Measurements from ENCODE around the gene TCIRG1. TPM values are rescaled to one million over a fixed set of nuclear protein-coding genes. Genes with fewer than 3 reads are reported as not detected.

TCIRG1 gene
- total RNA-seq, 1 donor from 2014 or later: 47.2 TPM

DNA sequence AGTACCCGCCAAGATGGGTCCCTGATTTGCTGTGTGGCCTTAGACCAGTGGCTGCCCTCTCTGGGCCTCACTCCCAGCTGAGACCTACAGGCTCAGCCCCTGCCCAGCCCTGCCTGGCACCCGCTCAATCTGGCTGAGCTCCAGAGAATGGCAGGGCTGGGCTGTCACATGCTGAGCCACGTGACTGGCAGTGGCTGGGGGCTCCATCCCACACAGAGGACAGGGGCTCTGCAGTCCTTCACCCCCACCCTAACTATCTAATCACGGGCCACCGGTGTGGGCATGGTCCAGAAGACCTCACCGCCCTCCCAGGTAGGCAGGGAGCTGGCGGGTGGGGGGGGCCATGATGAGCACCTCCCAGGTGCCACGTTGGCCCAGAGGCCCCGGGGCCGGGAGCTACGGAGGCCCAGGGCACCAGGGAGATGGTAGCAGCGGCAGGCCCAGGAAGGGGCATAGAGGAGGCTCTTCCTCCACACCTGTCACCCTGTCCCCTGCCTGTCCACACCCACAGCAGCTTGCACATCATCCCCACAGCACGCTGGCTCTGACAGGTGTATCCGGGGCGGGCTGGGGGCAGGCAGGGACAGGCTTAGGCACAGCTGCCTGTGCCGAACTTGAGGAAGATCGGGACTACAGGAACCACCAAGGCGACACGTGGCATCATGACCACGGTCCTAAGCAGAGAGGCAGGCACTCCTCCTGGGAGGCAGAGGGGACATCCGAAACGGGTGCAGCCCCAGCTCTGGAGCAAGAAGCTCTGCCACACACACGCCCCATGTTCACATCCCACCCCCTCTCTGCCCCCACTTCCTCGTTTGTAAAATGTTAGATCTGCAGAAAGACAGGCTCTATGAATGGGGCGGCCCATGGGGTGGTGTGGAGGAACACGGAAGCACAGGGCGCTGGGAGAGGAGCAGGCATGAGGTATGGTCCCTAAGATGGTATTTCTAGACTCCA is 30.2 kb upstream of the TCIRG1 start:
- Mint-ChIP-seq H3K4me1 (ENCODE audit: low read depth, unreplicated experiment) (peaks cover 6% of the 10 kb centered on the region), H3K9me3 (ENCODE audit: unreplicated experiment) (peaks cover 2% of the 10 kb centered on the region), H3K27ac (ENCODE audit: unreplicated experiment) (peak overlapping the region; percentile 43), H3K36me3 (ENCODE audit: unreplicated experiment) (no peaks in the 10 kb centered on the region), H3K27me3 (ENCODE audit: unreplicated experiment) (peaks cover 12% of the 10 kb centered on the region), H3K4me3 (ENCODE audit: unreplicated experiment) (no peak overlapping the region)
- TF ChIP-seq, protein P1, sequence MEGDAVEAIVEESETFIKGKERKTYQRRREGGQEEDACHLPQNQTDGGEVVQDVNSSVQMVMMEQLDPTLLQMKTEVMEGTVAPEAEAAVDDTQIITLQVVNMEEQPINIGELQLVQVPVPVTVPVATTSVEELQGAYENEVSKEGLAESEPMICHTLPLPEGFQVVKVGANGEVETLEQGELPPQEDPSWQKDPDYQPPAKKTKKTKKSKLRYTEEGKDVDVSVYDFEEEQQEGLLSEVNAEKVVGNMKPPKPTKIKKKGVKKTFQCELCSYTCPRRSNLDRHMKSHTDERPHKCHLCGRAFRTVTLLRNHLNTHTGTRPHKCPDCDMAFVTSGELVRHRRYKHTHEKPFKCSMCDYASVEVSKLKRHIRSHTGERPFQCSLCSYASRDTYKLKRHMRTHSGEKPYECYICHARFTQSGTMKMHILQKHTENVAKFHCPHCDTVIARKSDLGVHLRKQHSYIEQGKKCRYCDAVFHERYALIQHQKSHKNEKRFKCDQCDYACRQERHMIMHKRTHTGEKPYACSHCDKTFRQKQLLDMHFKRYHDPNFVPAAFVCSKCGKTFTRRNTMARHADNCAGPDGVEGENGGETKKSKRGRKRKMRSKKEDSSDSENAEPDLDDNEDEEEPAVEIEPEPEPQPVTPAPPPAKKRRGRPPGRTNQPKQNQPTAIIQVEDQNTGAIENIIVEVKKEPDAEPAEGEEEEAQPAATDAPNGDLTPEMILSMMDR (IDR thresholded peaks at IDR 0.05; ENCODE audit: partially characterized antibody, unreplicated experiment): no peak
- no peak for DNase-seq

DNA sequence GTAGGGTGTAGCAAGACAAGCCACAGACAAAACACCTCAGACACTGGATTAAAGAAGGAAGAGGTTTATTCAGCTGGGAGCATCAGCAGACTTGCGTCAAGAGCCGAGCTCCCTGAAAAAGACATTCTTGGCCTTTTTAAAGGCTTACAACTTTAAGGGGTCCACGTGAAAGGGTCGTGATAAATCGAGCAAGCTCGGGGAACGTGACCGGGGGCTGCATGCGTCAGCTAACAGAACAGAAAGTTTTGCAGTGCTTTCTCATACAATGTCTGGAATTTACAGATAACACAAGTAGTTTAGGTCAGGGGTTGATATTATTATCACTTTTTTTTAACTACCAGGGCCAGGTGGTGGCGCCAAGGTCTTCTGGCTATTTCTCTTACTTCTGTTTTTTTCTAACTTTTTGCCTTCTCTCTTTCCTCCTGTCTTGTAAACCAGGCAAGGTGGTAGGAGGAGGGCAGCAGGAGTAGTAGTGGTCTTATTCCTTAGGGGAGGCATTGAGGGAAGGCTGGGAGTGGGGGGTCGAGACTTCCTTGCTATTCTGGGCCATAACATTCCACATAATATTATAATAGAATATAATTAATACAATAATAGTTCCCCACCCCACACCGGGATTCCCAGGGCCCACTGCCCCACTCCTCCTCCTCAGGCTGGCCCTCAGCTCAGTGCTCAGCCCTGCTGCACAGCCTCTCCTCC is 29.3 kb upstream of the TCIRG1 start:
- H3K4me1 Mint-ChIP-seq (ENCODE audit: low read depth, unreplicated experiment): peaks cover 6% of the 10 kb centered on the region
- peaks cover 12% of the 10 kb centered on the region for H3K27me3 Mint-ChIP-seq (ENCODE audit: unreplicated experiment)
- no peaks in the 10 kb centered on the region for H3K36me3 Mint-ChIP-seq (ENCODE audit: unreplicated experiment)
- H3K27ac Mint-ChIP-seq (ENCODE audit: unreplicated experiment): peak overlapping the region; percentile 43
- no peak overlapping the region for H3K4me3 Mint-ChIP-seq (ENCODE audit: unreplicated experiment)
- DNase-seq: no peak
- TF ChIP-seq, protein P1 (IDR thresholded peaks at IDR 0.05; ENCODE audit: partially characterized antibody, unreplicated experiment): no peak
- peaks cover 5% of the 10 kb centered on the region for H3K9me3 Mint-ChIP-seq (ENCODE audit: unreplicated experiment)

DNA sequence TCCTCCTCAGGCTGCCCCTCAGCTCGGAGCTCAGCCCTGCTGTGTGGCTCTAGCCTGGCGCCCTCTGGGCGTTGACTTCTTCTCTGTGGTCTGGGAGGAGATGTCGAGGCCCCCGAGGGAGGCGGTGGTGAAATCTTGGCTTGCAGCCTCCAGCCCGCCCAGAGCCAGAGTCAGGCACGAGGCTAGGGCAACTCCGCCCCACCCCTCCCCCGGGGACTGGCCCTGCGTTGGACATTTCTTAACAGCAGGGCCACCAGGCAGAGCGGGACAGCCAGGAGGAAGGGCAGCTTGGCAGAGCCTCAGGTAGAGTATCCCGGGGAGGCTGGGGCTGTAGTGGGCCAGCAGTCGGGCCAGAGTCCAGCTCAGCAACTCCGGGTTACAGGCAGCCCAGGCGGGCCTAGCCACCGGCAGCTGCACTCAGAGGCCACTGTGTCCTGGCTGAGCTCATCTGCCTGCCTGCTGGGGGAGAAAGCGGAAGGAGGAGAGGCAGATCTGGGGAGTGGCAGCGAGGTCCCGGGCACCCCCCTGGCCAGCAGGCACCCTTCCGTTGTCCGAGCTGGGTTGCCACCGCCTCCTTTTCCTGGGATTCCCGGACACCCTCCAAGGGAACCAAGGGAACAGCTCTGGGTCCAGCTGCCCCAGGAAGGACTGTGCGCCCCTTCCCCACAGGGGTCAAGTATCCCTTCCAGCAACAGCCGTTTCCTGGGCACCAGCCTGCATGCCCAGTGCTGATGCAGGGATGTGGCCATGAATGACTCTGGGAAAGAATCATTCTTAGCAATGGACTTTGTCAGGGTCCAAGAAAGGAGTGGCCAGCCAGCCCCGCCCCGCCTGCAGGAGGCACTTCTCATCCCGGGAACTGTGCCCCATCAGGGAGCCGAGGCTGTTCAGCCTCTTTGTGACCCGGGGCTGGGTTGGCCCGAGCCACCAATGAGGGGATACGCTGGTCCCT is 28.5 kb upstream of the TCIRG1 start, which contains the start of gene ALDH3B1:
ALDH3B1 (plus strand) TSS at position 238 of the 952 bp plus-strand sequence. CDS start 4,971 bp downstream, outside the sequence.
- peak within 1 kb of the TSS; percentile 43 for H3K27ac Mint-ChIP-seq (ENCODE audit: unreplicated experiment)
- peaks cover 5% of the 10 kb centered on the region for H3K9me3 Mint-ChIP-seq (ENCODE audit: unreplicated experiment)
- peak; percentile 78 for DNase-seq
- H3K4me1 Mint-ChIP-seq (ENCODE audit: low read depth, unreplicated experiment): peaks cover 6% of the 10 kb centered on the region
- no peak within 1 kb of the TSS for H3K4me3 Mint-ChIP-seq (ENCODE audit: unreplicated experiment)
- TF ChIP-seq, protein P1 (IDR thresholded peaks at IDR 0.05; ENCODE audit: partially characterized antibody, unreplicated experiment): no peak
- peaks cover 7% of the 10 kb centered on the region for H3K27me3 Mint-ChIP-seq (ENCODE audit: unreplicated experiment)
- no peaks in the 10 kb centered on the region for H3K36me3 Mint-ChIP-seq (ENCODE audit: unreplicated experiment)

DNA sequence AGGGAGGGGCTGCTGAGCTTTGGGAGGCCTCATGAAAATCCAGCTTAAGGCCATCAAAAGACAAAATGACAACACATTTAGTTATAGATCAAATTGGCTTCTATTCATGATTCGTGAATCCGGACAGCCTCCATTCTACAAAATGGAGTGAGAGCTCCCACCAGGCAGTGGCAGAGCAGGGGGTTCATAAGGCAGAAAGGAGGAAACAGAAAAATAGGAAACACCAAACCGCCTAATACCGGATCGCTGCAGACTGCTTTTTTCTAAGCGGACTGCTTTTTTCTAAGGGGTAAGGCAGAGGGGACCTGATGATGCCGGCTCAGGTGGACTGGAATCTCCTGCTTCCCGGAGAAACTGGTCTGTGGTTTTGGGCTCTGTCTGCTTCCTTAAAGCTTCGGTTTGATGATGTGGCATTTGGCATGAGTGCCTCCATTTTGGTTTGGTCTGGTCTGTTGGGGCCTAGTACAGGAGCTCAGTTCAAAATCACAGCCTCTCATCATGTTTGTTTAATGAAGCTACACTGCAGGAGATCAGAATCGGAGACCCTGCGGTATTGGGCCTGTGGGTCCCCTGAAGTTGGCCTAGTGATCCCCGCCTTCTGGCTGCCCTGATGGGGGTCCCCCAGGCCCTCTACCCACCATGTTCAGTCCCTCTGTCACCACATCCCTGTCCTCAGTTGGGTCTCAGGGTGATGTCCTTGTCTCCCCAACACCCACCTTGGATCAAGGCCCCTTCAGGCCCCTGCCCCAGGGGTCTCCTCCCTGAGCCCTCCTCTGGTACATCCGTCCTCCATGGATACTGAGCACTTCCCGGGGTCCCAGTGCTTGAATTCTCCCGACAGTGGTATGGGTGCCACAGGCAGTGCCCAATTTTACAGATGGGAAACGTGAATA is 27.5 kb upstream of the TCIRG1 start:
- H3K36me3 Mint-ChIP-seq (ENCODE audit: unreplicated experiment): no peaks in the 10 kb centered on the region
- peaks cover 6% of the 10 kb centered on the region for H3K4me1 Mint-ChIP-seq (ENCODE audit: low read depth, unreplicated experiment)
- peaks cover 5% of the 10 kb centered on the region for H3K9me3 Mint-ChIP-seq (ENCODE audit: unreplicated experiment)
- TF ChIP-seq, protein P1 (IDR thresholded peaks at IDR 0.05; ENCODE audit: partially characterized antibody, unreplicated experiment): no peak
- H3K27ac Mint-ChIP-seq (ENCODE audit: unreplicated experiment): no peak overlapping the region
- no peak for DNase-seq
- no peak overlapping the region for H3K4me3 Mint-ChIP-seq (ENCODE audit: unreplicated experiment)
- peaks cover 5% of the 10 kb centered on the region for H3K27me3 Mint-ChIP-seq (ENCODE audit: unreplicated experiment)

Measured in glutamatergic neuron (in vitro differentiated cells).